Measurements from ENCODE around the gene TRIM28. TPM values are rescaled to one million over a fixed set of nuclear protein-coding genes. Genes with fewer than 3 reads are reported as not detected.
"Not testable (repeated sequence)": the region's sequence is repeated elsewhere in the genome, so short reads cannot be mapped to it uniquely, and the experiment has no call there.

Gene TRIM28
- total RNA-seq, 1 donor from 2014 or later, result 1,000 TPM

- peak overlapping the region; percentile 99 for H3K27ac Mint-ChIP-seq (ENCODE audit: unreplicated experiment)
- peak overlapping the region; percentile 99 for H3K4me3 Mint-ChIP-seq
- peaks cover 50% of the 10 kb centered on the region for H3K4me1 Mint-ChIP-seq
- peak; percentile 78 for DNase-seq (ENCODE audit: low read depth, low spot score)
- H3K27me3 Mint-ChIP-seq (ENCODE audit: low read depth), result peaks cover 6% of the 10 kb centered on the region
- no peaks in the 10 kb centered on the region for H3K36me3 Mint-ChIP-seq (ENCODE audit: low read depth)
- TF ChIP-seq CTCF (conservative IDR thresholded peaks at IDR 0.05), result no peak
- H3K9me3 Mint-ChIP-seq, result no peaks in the 10 kb centered on the region
These were observed 31.5 kb downstream of the TRIM28 start for GRCh38 chr19:58575183-58576041.

- H3K4me1 Mint-ChIP-seq, result peaks cover 46% of the 10 kb centered on the region
- H3K27me3 Mint-ChIP-seq (ENCODE audit: low read depth); H3K27ac Mint-ChIP-seq (ENCODE audit: unreplicated experiment); H3K36me3 Mint-ChIP-seq (ENCODE audit: low read depth); DNase-seq (ENCODE audit: low read depth, low spot score); H3K9me3 Mint-ChIP-seq: not testable (repeated sequence)
- H3K4me3 Mint-ChIP-seq, result peak overlapping the region; percentile 34
These were observed 33.7 kb downstream of the TRIM28 start for GRCh38 chr19:58577581-58577980.

GRCh38 chr19:58578012-58578925 lies 34.4 kb downstream of the TRIM28 start:
- DNase-seq (ENCODE audit: low read depth, low spot score), result no peak
- no peak for TF ChIP-seq CTCF (conservative IDR thresholded peaks at IDR 0.05)
- H3K27ac Mint-ChIP-seq (ENCODE audit: unreplicated experiment), result no peak overlapping the region
- H3K9me3 Mint-ChIP-seq, result no peaks in the 10 kb centered on the region
- H3K27me3 Mint-ChIP-seq (ENCODE audit: low read depth), result peaks cover 3% of the 10 kb centered on the region
- peak overlapping the region; percentile 77 for H3K4me3 Mint-ChIP-seq
- peaks cover 10% of the 10 kb centered on the region for H3K36me3 Mint-ChIP-seq (ENCODE audit: low read depth)
- peaks cover 41% of the 10 kb centered on the region for H3K4me1 Mint-ChIP-seq

- Mint-ChIP-seq H3K27me3 (ENCODE audit: low read depth) (no peaks in the 10 kb centered on the region), H3K36me3 (ENCODE audit: low read depth) (peaks cover 11% of the 10 kb centered on the region), H3K4me1 (peaks cover 28% of the 10 kb centered on the region), H3K9me3 (no peaks in the 10 kb centered on the region), H3K4me3 (peak overlapping the region; percentile 77), H3K27ac (ENCODE audit: unreplicated experiment) (no peak overlapping the region)
- no peak for DNase-seq (ENCODE audit: low read depth, low spot score)
- TF ChIP-seq CTCF (conservative IDR thresholded peaks at IDR 0.05), result no peak
These were observed 35.7 kb downstream of the TRIM28 start for GRCh38 chr19:58579473-58580142.

GRCh38 chr19:58581227-58582141 lies 37.6 kb downstream of the TRIM28 start:
- H3K4me3 Mint-ChIP-seq, result peak overlapping the region; percentile 63
- peaks cover 23% of the 10 kb centered on the region for H3K4me1 Mint-ChIP-seq
- DNase-seq (ENCODE audit: low read depth, low spot score), result peak; percentile 92
- H3K9me3 Mint-ChIP-seq, result no peaks in the 10 kb centered on the region
- no peak overlapping the region for H3K27ac Mint-ChIP-seq (ENCODE audit: unreplicated experiment)
- TF ChIP-seq CTCF (conservative IDR thresholded peaks at IDR 0.05), result peak; percentile 83
- peaks cover 11% of the 10 kb centered on the region for H3K36me3 Mint-ChIP-seq (ENCODE audit: low read depth)
- H3K27me3 Mint-ChIP-seq (ENCODE audit: low read depth), result no peaks in the 10 kb centered on the region

Data from neural crest cell (in vitro differentiated cells).